ENCODE results near the gene DHODH.

The DHODH gene

GRCh38 chr16:71966932-71967331 lies 41.6 kb upstream of the DHODH start:
- Histone ChIP-seq H3K27ac (no peak overlapping the region), H3K27me3 (ENCODE audit: control insufficient read depth, insufficient read depth, low read length) (no peaks in the 10 kb centered on the region), H2AFZ (no peak overlapping the region), H3K4me2 (ENCODE audit: low read length) (no peak overlapping the region), H3K4me1 (no peaks in the 10 kb centered on the region), H3K4me3 (ENCODE audit: low read depth, low read length) (no peak overlapping the region), H3K79me2 (no peaks in the 10 kb centered on the region), H3K9me3 (ENCODE audit: control insufficient read depth, low read length) (no peaks in the 10 kb centered on the region), H3K9ac (no peak overlapping the region), H3K36me3 (ENCODE audit: control insufficient read depth, insufficient read depth, low read length) (no peaks in the 10 kb centered on the region)
- no peak for TF ChIP-seq CTCF (IDR thresholded peaks at IDR 0.05)

- H3K9ac ChIP-seq = no peak overlapping the region
- no peaks in the 10 kb centered on the region for H3K27me3 ChIP-seq (ENCODE audit: control insufficient read depth, insufficient read depth, low read length)
- H3K9me3 ChIP-seq (ENCODE audit: control insufficient read depth, low read length) = no peaks in the 10 kb centered on the region
- no peak overlapping the region for H2AFZ ChIP-seq
- H3K4me2 ChIP-seq (ENCODE audit: low read length) = no peak overlapping the region
- no peak for TF ChIP-seq CTCF (IDR thresholded peaks at IDR 0.05)
- no peaks in the 10 kb centered on the region for H3K4me1 ChIP-seq
- no peaks in the 10 kb centered on the region for H3K36me3 ChIP-seq (ENCODE audit: control insufficient read depth, insufficient read depth, low read length)
- H3K27ac ChIP-seq = no peak overlapping the region
- no peak overlapping the region for H3K4me3 ChIP-seq (ENCODE audit: low read depth, low read length)
- H3K79me2 ChIP-seq = no peaks in the 10 kb centered on the region
Measured at GRCh38 chr16:71969353-71969752, 39.2 kb upstream of the DHODH start.

- Histone ChIP-seq H3K27ac (no peak overlapping the region), H3K79me2 (no peaks in the 10 kb centered on the region), H3K4me1 (no peaks in the 10 kb centered on the region), H3K9me3 (ENCODE audit: control insufficient read depth, low read length) (no peaks in the 10 kb centered on the region), H3K9ac (no peak overlapping the region), H3K36me3 (ENCODE audit: control insufficient read depth, insufficient read depth, low read length) (no peaks in the 10 kb centered on the region), H3K27me3 (ENCODE audit: control insufficient read depth, insufficient read depth, low read length) (no peaks in the 10 kb centered on the region), H3K4me3 (ENCODE audit: low read depth, low read length) (no peak overlapping the region), H2AFZ (no peak overlapping the region), H3K4me2 (ENCODE audit: low read length) (no peak overlapping the region)
- TF ChIP-seq CTCF (IDR thresholded peaks at IDR 0.05) = no peak
Measured at GRCh38 chr16:71971571-71971970, 37.0 kb upstream of the DHODH start.

- Histone ChIP-seq H3K4me2 (ENCODE audit: low read length) (no peak overlapping the region), H3K9me3 (ENCODE audit: control insufficient read depth, low read length) (no peaks in the 10 kb centered on the region), H3K9ac (no peak overlapping the region), H2AFZ (no peak overlapping the region), H3K4me3 (ENCODE audit: low read depth, low read length) (no peak overlapping the region), H3K4me1 (no peaks in the 10 kb centered on the region), H3K79me2 (no peaks in the 10 kb centered on the region), H3K27ac (no peak overlapping the region), H3K27me3 (ENCODE audit: control insufficient read depth, insufficient read depth, low read length) (no peaks in the 10 kb centered on the region), H3K36me3 (ENCODE audit: control insufficient read depth, insufficient read depth, low read length) (no peaks in the 10 kb centered on the region)
- no peak for TF ChIP-seq CTCF (IDR thresholded peaks at IDR 0.05)
Measured at GRCh38 chr16:71972356-71972755, 36.2 kb upstream of the DHODH start.

GRCh38 chr16:71973001-71973400 lies 35.5 kb upstream of the DHODH start:
- TF ChIP-seq CTCF (IDR thresholded peaks at IDR 0.05) = no peak
- H3K9me3 ChIP-seq (ENCODE audit: control insufficient read depth, low read length) = no peaks in the 10 kb centered on the region
- H3K4me1 ChIP-seq = no peaks in the 10 kb centered on the region

More at GRCh38 chr16:71973001-71973400, 35.5 kb upstream of the DHODH start:
- no peaks in the 10 kb centered on the region for H3K36me3 ChIP-seq (ENCODE audit: control insufficient read depth, insufficient read depth, low read length)
- no peak overlapping the region for H3K4me3 ChIP-seq (ENCODE audit: low read depth, low read length)
- no peak overlapping the region for H3K4me2 ChIP-seq (ENCODE audit: low read length)
- no peak overlapping the region for H2AFZ ChIP-seq
- no peak overlapping the region for H3K27ac ChIP-seq
- no peak overlapping the region for H3K9ac ChIP-seq
- no peaks in the 10 kb centered on the region for H3K79me2 ChIP-seq
- H3K27me3 ChIP-seq (ENCODE audit: control insufficient read depth, insufficient read depth, low read length) = no peaks in the 10 kb centered on the region
